HFFc6 (cell line): ENCODE measurements around the gene PLD5. TPM values are rescaled to one million over a fixed set of nuclear protein-coding genes. Genes with fewer than 3 reads are reported as not detected.
"Not testable (repeated sequence)": the region's sequence is repeated elsewhere in the genome, so short reads cannot be mapped to it uniquely, and the experiment has no call there.

Experiments used
- DNase-seq: peaks from one replicate; pipeline ENCODE4 v3.0.0-alpha.2; 2018
- H3K27ac Mint-ChIP-seq: 2 replicates; pipeline ENCODE4 v1.8.0; 2020; ENCODE audit warnings: mild to moderate bottlenecking, mixed read lengths
- H3K27me3 Mint-ChIP-seq: 2 replicates; pipeline ENCODE4 v1.8.0; 2021; ENCODE audit warnings: mild to moderate bottlenecking, moderate library complexity, mixed read lengths; ENCODE audit not compliant: insufficient read depth
- H3K36me3 Mint-ChIP-seq: 2 replicates; pipeline ENCODE4 v1.8.0; 2021; ENCODE audit warnings: low read depth, mixed read lengths
- H3K4me1 Mint-ChIP-seq: 2 replicates; pipeline ENCODE4 v1.8.0; 2020; ENCODE audit warnings: low read depth, mixed read lengths
- H3K4me3 Mint-ChIP-seq: 2 replicates; pipeline ENCODE4 v1.8.0; 2020; ENCODE audit warnings: mild to moderate bottlenecking, moderate library complexity, mixed read lengths
- H3K9me3 Mint-ChIP-seq: 2 replicates; pipeline ENCODE4 v1.8.0; 2020; ENCODE audit warnings: mild to moderate bottlenecking, mixed read lengths
- total RNA-seq, 6 experiments: library from RNA; stranded (reverse); fragmentation: NEBNext Ultra II Directional; extraction: Animal tissue kit (Norgen Biotek cat#: 25700); gene quantifications; 2 replicates in 1 of 6; 3 replicates in 5 of 6; pipeline ENCODE4 v1.2.3, GENCODE V29; 2021
- TF ChIP-seq, protein P1 (sequence below): fragments of 200-600 bp; sonication (generic); IDR thresholded peaks from 2 replicates; pipeline ENCODE4 v1.5.0; 2021; ENCODE audit warnings: antibody characterized with exemption, mild to moderate bottlenecking

The PLD5 gene
- total RNA-seq, 6 experiments from 2014 or later, result not detected

GRCh38 chr1:242219298-242219901 lies 305.1 kb downstream of the PLD5 start:
- Mint-ChIP-seq H3K9me3 (peaks cover 53% of the 10 kb centered on the region), H3K4me1 (no peaks in the 10 kb centered on the region), H3K36me3 (peaks cover 4% of the 10 kb centered on the region; the same call in 1 of the 2 replicates), H3K27me3 (no peaks in the 10 kb centered on the region), H3K4me3 (no peak overlapping the region), H3K27ac (no peak overlapping the region)
- no peak for DNase-seq
- TF ChIP-seq, protein P1, sequence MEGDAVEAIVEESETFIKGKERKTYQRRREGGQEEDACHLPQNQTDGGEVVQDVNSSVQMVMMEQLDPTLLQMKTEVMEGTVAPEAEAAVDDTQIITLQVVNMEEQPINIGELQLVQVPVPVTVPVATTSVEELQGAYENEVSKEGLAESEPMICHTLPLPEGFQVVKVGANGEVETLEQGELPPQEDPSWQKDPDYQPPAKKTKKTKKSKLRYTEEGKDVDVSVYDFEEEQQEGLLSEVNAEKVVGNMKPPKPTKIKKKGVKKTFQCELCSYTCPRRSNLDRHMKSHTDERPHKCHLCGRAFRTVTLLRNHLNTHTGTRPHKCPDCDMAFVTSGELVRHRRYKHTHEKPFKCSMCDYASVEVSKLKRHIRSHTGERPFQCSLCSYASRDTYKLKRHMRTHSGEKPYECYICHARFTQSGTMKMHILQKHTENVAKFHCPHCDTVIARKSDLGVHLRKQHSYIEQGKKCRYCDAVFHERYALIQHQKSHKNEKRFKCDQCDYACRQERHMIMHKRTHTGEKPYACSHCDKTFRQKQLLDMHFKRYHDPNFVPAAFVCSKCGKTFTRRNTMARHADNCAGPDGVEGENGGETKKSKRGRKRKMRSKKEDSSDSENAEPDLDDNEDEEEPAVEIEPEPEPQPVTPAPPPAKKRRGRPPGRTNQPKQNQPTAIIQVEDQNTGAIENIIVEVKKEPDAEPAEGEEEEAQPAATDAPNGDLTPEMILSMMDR, result no peak

DNA sequence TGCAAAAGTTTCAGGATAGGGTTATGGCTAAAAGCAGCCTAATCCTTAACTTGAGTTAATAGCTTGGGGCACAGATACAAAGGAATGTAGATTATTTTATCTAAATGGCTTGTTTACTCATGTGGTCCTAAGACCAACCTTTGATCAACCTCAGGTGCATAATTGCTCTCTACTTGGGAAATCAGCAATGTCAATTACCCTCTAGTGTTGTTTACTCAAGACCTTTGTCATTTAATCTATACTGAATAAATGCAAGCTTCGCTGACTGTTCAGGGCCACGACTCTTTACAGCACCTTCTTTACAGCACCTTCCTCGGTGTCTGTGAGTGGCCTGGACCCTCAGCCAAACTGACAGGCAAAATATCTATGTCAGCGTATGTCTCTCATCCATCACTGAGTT lies 308.1 kb downstream of the PLD5 start:
- DNase-seq, result no peak
- no peak overlapping the region for H3K27ac Mint-ChIP-seq
- no peak overlapping the region for H3K4me3 Mint-ChIP-seq
- no peaks in the 10 kb centered on the region for H3K27me3 Mint-ChIP-seq
- TF ChIP-seq, protein P1, result no peak
- peaks cover 4% of the 10 kb centered on the region; the same call in 1 of the 2 replicates for H3K36me3 Mint-ChIP-seq
- peaks cover 62% of the 10 kb centered on the region for H3K9me3 Mint-ChIP-seq
- no peaks in the 10 kb centered on the region for H3K4me1 Mint-ChIP-seq

- not testable (repeated sequence) for DNase-seq, H3K4me3 Mint-ChIP-seq, H3K4me1 Mint-ChIP-seq, H3K27ac Mint-ChIP-seq, H3K36me3 Mint-ChIP-seq, H3K27me3 Mint-ChIP-seq
- peaks cover 66% of the 10 kb centered on the region for H3K9me3 Mint-ChIP-seq
These were observed 310.0 kb downstream of the PLD5 start for GRCh38 chr1:242214455-242214854.

- not testable (repeated sequence) for H3K36me3 Mint-ChIP-seq, DNase-seq, H3K27ac Mint-ChIP-seq, H3K4me3 Mint-ChIP-seq, H3K27me3 Mint-ChIP-seq, H3K4me1 Mint-ChIP-seq
- H3K9me3 Mint-ChIP-seq, result peaks cover 73% of the 10 kb centered on the region
These were observed 311.5 kb downstream of the PLD5 start for GRCh38 chr1:242212961-242213360.

DNA sequence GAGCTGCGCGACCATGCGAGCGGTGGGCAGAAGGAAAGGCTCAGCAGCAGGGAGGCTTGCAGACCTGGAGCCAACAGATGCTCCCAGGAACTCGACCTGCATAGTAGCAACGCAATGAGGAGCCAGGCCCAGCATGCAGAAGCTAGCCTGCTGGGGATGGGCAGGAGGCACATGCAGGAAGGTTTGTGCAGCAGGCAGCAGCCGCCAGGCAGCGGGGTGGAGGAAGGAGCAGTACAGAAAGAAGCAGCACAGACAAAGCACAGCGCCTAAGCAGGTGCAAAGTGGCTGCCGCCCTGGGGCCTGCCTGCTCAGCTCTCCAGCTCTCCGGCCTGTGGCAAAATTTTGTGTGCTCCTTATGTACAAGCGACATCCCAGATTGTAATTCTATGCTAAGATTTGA lies 312.1 kb downstream of the PLD5 start:
- no peak for DNase-seq
- H3K9me3 Mint-ChIP-seq, result peaks cover 70% of the 10 kb centered on the region
- H3K36me3 Mint-ChIP-seq, result no peaks in the 10 kb centered on the region
- H3K27me3 Mint-ChIP-seq, result no peaks in the 10 kb centered on the region; the same call in 1 of the 2 replicates
- no peak overlapping the region for H3K27ac Mint-ChIP-seq
- no peaks in the 10 kb centered on the region for H3K4me1 Mint-ChIP-seq
- H3K4me3 Mint-ChIP-seq, result no peak overlapping the region
- TF ChIP-seq, protein P1, result no peak

- TF ChIP-seq, protein P1, result no peak
- no peaks in the 10 kb centered on the region for H3K36me3 Mint-ChIP-seq
- no peak for DNase-seq
- peaks cover 65% of the 10 kb centered on the region for H3K9me3 Mint-ChIP-seq
- no peaks in the 10 kb centered on the region for H3K4me1 Mint-ChIP-seq
- no peak overlapping the region for H3K4me3 Mint-ChIP-seq
- no peaks in the 10 kb centered on the region; the same call in 1 of the 2 replicates for H3K27me3 Mint-ChIP-seq
- no peak overlapping the region for H3K27ac Mint-ChIP-seq
These were observed 313.1 kb downstream of the PLD5 start for GRCh38 chr1:242211254-242212022.

GRCh38 chr1:242210316-242210715 lies 314.2 kb downstream of the PLD5 start:
- not testable (repeated sequence) for H3K27ac Mint-ChIP-seq, H3K36me3 Mint-ChIP-seq, H3K27me3 Mint-ChIP-seq, H3K4me3 Mint-ChIP-seq, DNase-seq, H3K4me1 Mint-ChIP-seq
- peaks cover 57% of the 10 kb centered on the region for H3K9me3 Mint-ChIP-seq
